SU-DHL-6 (cell line): ENCODE results near the gene HPX.
"Not testable (repeated sequence)": the region's sequence is repeated elsewhere in the genome, so short reads cannot be mapped to it uniquely, and the experiment has no call there.

Source experiments
- H2AFZ ChIP-seq: fragments of 200-600 bp; sonication (generic); 2 replicates; pipeline ENCODE4 v1.6.1; 2014; ENCODE audit warnings: low read depth, mild to moderate bottlenecking, moderate library complexity, mixed read lengths, antibody characterized with exemption, low read length; ENCODE audit not compliant: severe bottlenecking
- H3F3A ChIP-seq: fragments of 200-600 bp; shearing (Covaris generic); 2 replicates; pipeline ENCODE4 v1.6.0; 2016; ENCODE audit warnings: antibody characterized with exemption, mild to moderate bottlenecking; ENCODE audit not compliant: insufficient read depth
- H3K27ac ChIP-seq: fragments of 200-600 bp; sonication (generic); 2 replicates; pipeline ENCODE4 v1.5.1; 2016; ENCODE audit warnings: low read depth, mild to moderate bottlenecking, low read length, moderate library complexity, mixed read lengths
- H3K27me3 ChIP-seq: fragments of 200-600 bp; sonication (generic), shearing (Covaris generic); 2 replicates; pipeline ENCODE4 v1.6.0; 2014; ENCODE audit warnings: mild to moderate bottlenecking, low read length
- H3K36me3 ChIP-seq: fragments of 200-600 bp; sonication (generic); 2 replicates; pipeline ENCODE4 v1.6.1; 2014; ENCODE audit warnings: mild to moderate bottlenecking, low read length, mixed read lengths
- H3K4me2 ChIP-seq: fragments of 300-600, 200-600 bp; shearing (Covaris generic), sonication (generic); 2 replicates; pipeline ENCODE4 v1.6.0; 2014; ENCODE audit warnings: low read length, low read depth, mild to moderate bottlenecking; ENCODE audit not compliant: poor library complexity, severe bottlenecking
- H3K4me3 ChIP-seq: fragments of 200-600 bp; sonication (generic); 2 replicates; pipeline ENCODE4 v1.5.1; 2014; ENCODE audit warnings: antibody characterized with exemption, low read length, mild to moderate bottlenecking, mixed read lengths; ENCODE audit not compliant: insufficient read depth, poor library complexity, severe bottlenecking
- H3K79me2 ChIP-seq: fragments of 200-600 bp; sonication (generic); 2 replicates; pipeline ENCODE4 v1.6.1; 2014; ENCODE audit warnings: mild to moderate bottlenecking, low read length, moderate library complexity; ENCODE audit not compliant: insufficient read depth
- H3K9ac ChIP-seq: fragments of 200-600 bp; sonication (generic); 2 replicates; pipeline ENCODE4 v1.7.0; 2014; ENCODE audit warnings: mild to moderate bottlenecking, low read length
- H3K9me2 ChIP-seq: fragments of 200-600 bp; sonication (generic); replicated peaks from 2 replicates; pipeline ENCODE4 v1.6.1; 2014; ENCODE audit warnings: low read length; ENCODE audit not compliant: insufficient read depth
- H3K9me3 ChIP-seq: fragments of 200-600 bp; sonication (generic); 2 replicates; pipeline ENCODE4 v1.6.1; 2014; ENCODE audit warnings: low read length, mixed read lengths; ENCODE audit not compliant: insufficient read depth
- H4K20me1 ChIP-seq: fragments of 200-600 bp; sonication (generic); 2 replicates; pipeline ENCODE4 v1.6.1; 2014; ENCODE audit warnings: low read depth, mild to moderate bottlenecking, antibody characterized with exemption, low read length, moderate library complexity, mixed read lengths
- EZH2phosphoT487 ChIP-seq: fragments of 200-600 bp; sonication (generic), shearing (Covaris generic); conservative IDR thresholded peaks from 2 replicates; pipeline ENCODE4 v1.6.1; 2018; ENCODE audit warnings: mild to moderate bottlenecking, antibody characterized with exemption, low read length, moderate library complexity, mixed read lengths
- TF ChIP-seq, protein P1 (sequence below): fragments of 200-600 bp; sonication (generic); IDR thresholded peaks from one replicate; pipeline ENCODE4 v1.5.1; 2017; ENCODE audit warnings: antibody characterized with exemption, mild to moderate bottlenecking, low read length, moderate library complexity; ENCODE audit not compliant: insufficient read depth, poor library complexity, severe bottlenecking

The HPX gene

DNA sequence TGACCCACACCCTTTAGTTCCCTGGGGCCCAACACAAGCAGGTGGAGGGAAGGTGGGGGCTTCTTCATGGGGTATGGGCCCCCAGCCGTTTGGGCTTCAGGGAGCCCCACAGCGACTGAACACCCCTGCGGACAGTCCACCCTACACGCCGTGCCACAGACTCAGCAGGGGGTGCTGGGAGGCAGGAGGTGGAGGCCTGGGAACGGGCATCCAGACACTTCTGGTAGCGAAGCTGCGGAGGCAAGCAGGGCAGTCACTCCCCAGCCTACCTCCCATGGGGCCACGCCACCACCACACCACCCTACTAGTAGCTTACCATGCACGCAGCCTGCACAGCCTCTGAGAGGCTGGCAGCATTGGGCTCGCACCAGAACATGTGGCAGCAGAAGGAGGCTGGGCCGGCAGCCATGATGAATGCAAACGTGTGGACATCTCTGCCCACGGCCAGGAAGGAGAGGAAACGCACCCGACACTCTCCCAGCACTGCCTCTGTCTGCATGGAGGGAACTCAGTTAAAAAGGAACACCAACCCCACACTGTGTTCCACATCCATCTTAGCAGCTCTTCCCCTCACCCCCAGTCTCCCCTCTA lies 45.2 kb downstream of the HPX start:
- no peak overlapping the region for H2AFZ ChIP-seq
- no peaks in the 10 kb centered on the region for H3K27me3 ChIP-seq
- H3F3A ChIP-seq, result no peaks in the 10 kb centered on the region
- H3K9me2 ChIP-seq, result no peaks in the 10 kb centered on the region
- no peak overlapping the region for H3K4me2 ChIP-seq
- no peaks in the 10 kb centered on the region for H4K20me1 ChIP-seq
- no peak for TF ChIP-seq EZH2phosphoT487
- TF ChIP-seq, protein P1, sequence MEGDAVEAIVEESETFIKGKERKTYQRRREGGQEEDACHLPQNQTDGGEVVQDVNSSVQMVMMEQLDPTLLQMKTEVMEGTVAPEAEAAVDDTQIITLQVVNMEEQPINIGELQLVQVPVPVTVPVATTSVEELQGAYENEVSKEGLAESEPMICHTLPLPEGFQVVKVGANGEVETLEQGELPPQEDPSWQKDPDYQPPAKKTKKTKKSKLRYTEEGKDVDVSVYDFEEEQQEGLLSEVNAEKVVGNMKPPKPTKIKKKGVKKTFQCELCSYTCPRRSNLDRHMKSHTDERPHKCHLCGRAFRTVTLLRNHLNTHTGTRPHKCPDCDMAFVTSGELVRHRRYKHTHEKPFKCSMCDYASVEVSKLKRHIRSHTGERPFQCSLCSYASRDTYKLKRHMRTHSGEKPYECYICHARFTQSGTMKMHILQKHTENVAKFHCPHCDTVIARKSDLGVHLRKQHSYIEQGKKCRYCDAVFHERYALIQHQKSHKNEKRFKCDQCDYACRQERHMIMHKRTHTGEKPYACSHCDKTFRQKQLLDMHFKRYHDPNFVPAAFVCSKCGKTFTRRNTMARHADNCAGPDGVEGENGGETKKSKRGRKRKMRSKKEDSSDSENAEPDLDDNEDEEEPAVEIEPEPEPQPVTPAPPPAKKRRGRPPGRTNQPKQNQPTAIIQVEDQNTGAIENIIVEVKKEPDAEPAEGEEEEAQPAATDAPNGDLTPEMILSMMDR, result no peak
- no peak overlapping the region for H3K9ac ChIP-seq
- no peak overlapping the region for H3K27ac ChIP-seq
- no peak overlapping the region for H3K4me3 ChIP-seq
- H3K36me3 ChIP-seq, result no peaks in the 10 kb centered on the region
- H3K9me3 ChIP-seq, result no peaks in the 10 kb centered on the region
- H3K79me2 ChIP-seq, result no peaks in the 10 kb centered on the region

DNA sequence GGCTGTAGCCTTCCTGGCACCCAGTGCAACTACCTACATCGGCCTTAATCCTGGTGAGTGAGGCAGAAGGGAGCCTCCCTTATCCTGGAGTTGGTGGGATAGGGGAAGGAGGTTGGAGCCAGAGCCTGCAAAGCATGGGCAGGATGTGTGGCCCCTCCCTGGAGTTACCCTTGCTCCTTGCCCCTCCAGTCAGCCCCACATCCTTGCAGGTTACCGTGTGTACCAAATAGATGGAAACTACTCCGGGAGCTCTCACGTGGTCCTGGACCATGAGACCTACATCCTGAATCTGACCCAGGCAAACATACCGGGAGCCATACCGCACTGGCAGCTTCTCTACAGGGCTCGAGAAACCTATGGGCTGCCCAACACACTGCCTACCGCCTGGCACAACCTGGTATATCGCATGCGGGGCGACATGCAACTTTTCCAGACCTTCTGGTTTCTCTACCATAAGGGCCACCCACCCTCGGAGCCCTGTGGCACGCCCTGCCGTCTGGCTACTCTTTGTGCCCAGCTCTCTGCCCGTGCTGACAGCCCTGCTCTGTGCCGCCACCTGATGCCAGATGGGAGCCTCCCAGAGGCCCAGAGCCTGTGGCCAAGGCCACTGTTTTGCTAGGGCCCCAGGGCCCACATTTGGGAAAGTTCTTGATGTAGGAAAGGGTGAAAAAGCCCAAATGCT lies 46.7 kb downstream of the HPX start:
- H3K36me3 ChIP-seq, result no peaks in the 10 kb centered on the region
- H3K9me2 ChIP-seq, result no peaks in the 10 kb centered on the region
- H3K27ac ChIP-seq, result no peak overlapping the region
- H3K9me3 ChIP-seq, result no peaks in the 10 kb centered on the region
- TF ChIP-seq EZH2phosphoT487, result no peak
- TF ChIP-seq, protein P1, result no peak
- no peaks in the 10 kb centered on the region for H3K79me2 ChIP-seq
- H3K4me3 ChIP-seq, result no peak overlapping the region
- no peak overlapping the region for H2AFZ ChIP-seq
- no peaks in the 10 kb centered on the region for H4K20me1 ChIP-seq
- no peak overlapping the region for H3K9ac ChIP-seq
- H3K4me2 ChIP-seq, result no peak overlapping the region
- H3F3A ChIP-seq, result peaks cover 7% of the 10 kb centered on the region; the same call in 1 of the 2 replicates
- no peaks in the 10 kb centered on the region for H3K27me3 ChIP-seq

DNA sequence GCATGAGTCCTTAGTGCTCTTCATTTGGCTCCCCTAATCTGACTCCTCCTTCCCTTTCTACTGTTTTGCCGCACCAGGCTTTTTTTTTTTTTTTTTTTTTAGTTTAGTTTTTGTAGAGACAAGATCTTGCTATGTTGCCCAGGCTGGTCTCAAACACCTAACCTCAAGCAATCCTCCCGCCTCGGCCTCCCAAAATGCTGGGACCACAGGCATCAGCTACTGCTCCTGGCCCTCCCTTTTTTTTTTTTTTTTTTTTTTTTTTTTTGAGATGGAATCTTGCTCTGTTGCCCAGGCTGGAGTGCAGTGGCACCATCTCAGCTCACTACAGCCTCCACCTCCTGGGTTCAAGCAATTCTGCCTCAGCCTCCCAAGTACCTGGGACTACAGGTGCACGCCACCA lies 48.5 kb downstream of the HPX start:
- not testable (repeated sequence) for H3K9ac ChIP-seq, H2AFZ ChIP-seq, H3K9me3 ChIP-seq, H3K79me2 ChIP-seq, H3K27ac ChIP-seq, H3K27me3 ChIP-seq, H3K4me2 ChIP-seq, H4K20me1 ChIP-seq, H3K4me3 ChIP-seq, H3K36me3 ChIP-seq, H3K9me2 ChIP-seq
- peaks cover 12% of the 10 kb centered on the region; the same call in 1 of the 2 replicates for H3F3A ChIP-seq

DNA sequence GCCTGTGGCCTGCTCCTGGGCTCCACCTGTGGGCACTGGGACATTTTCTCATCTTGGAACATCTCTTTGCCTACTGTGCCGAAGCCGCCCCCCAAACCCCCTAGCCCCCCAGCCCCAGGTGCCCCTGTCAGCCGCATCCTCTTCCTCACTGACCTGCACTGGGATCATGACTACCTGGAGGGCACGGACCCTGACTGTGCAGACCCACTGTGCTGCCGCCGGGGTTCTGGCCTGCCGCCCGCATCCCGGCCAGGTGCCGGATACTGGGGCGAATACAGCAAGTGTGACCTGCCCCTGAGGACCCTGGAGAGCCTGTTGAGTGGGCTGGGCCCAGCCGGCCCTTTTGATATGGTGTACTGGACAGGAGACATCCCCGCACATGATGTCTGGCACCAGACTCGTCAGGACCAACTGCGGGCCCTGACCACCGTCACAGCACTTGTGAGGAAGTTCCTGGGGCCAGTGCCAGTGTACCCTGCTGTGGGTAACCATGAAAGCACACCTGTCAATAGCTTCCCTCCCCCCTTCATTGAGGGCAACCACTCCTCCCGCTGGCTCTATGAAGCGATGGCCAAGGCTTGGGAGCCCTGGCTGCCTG lies 49.2 kb downstream of the HPX start:
- TF ChIP-seq, protein P1, result no peak
- no peak for TF ChIP-seq EZH2phosphoT487
- Histone ChIP-seq H3F3A (peaks cover 12% of the 10 kb centered on the region; the same call in 1 of the 2 replicates), H3K79me2 (no peaks in the 10 kb centered on the region), H3K9me3 (no peaks in the 10 kb centered on the region), H4K20me1 (no peaks in the 10 kb centered on the region), H3K9ac (no peak overlapping the region), H3K4me3 (no peak overlapping the region), H3K27ac (no peak overlapping the region), H3K9me2 (no peaks in the 10 kb centered on the region), H3K27me3 (no peaks in the 10 kb centered on the region), H3K36me3 (no peaks in the 10 kb centered on the region), H3K4me2 (no peak overlapping the region), H2AFZ (no peak overlapping the region)
